ENCODE measurements around the gene PDE1A. TPM values are rescaled to one million over a fixed set of nuclear protein-coding genes. Genes with fewer than 3 reads are reported as not detected.
"Not testable (repeated sequence)": the region's sequence is repeated elsewhere in the genome, so short reads cannot be mapped to it uniquely, and the experiment has no call there.

PDE1A gene
- total and polyA plus RNA-seq, 9 donors, result 7.3 to 13.8 (median 10.7) TPM

GRCh38 chr2:182416191-182416590 lies 10.6 kb downstream of the PDE1A start:
- H3K4me1 ChIP-seq (ENCODE audit: control insufficient read depth, insufficient read depth, low read length), result no peaks in the 10 kb centered on the region
- WGBS (ENCODE audit: insufficient coverage), result no CpG with 5 or more reads among the region's 4 CpGs
- no peak overlapping the region for H3K4me3 ChIP-seq (ENCODE audit: low read length)
- H3K9me3 ChIP-seq (replicated peaks; ENCODE audit: control insufficient read depth, low read depth, low read length), result no peaks in the 10 kb centered on the region
- H3K27ac ChIP-seq (ENCODE audit: low read length), result no peak overlapping the region
- no peak for DNase-seq
- H3K36me3 ChIP-seq (ENCODE audit: control insufficient read depth, insufficient read depth, low read length), result no peaks in the 10 kb centered on the region
- H3K27me3 ChIP-seq (ENCODE audit: control insufficient read depth, insufficient read depth, low read length), result no peaks in the 10 kb centered on the region

- H3K27me3 ChIP-seq (ENCODE audit: control insufficient read depth, insufficient read depth, low read length), result no peaks in the 10 kb centered on the region
- no peaks in the 10 kb centered on the region for H3K36me3 ChIP-seq (ENCODE audit: control insufficient read depth, insufficient read depth, low read length)
- DNase-seq, result no peak
- H3K4me1 ChIP-seq (ENCODE audit: control insufficient read depth, insufficient read depth, low read length), result no peaks in the 10 kb centered on the region
- H3K27ac ChIP-seq (ENCODE audit: low read length), result no peak overlapping the region
- H3K4me3 ChIP-seq (ENCODE audit: low read length), result no peak overlapping the region
- WGBS (ENCODE audit: insufficient coverage), result no CpG with 5 or more reads among the region's 1 CpG
- no peaks in the 10 kb centered on the region for H3K9me3 ChIP-seq (replicated peaks; ENCODE audit: control insufficient read depth, low read depth, low read length)
Observed at GRCh38 chr2:182415771-182416170, 11.1 kb downstream of the PDE1A start.

- Histone ChIP-seq H3K27me3 (ENCODE audit: control insufficient read depth, insufficient read depth, low read length) (no peaks in the 10 kb centered on the region), H3K27ac (ENCODE audit: low read length) (no peak overlapping the region), H3K36me3 (ENCODE audit: control insufficient read depth, insufficient read depth, low read length) (no peaks in the 10 kb centered on the region), H3K9me3 (replicated peaks; ENCODE audit: control insufficient read depth, low read depth, low read length) (no peaks in the 10 kb centered on the region), H3K4me3 (ENCODE audit: low read length) (no peak overlapping the region), H3K4me1 (ENCODE audit: control insufficient read depth, insufficient read depth, low read length) (no peaks in the 10 kb centered on the region)
- no peak for DNase-seq
- 91% methylated on average over 3 of the region's 3 CpGs for WGBS (ENCODE audit: insufficient coverage)
Observed at GRCh38 chr2:182412858-182413257, 14.0 kb downstream of the PDE1A start.

GRCh38 chr2:182410120-182410519 lies 16.7 kb downstream of the PDE1A start:
- Histone ChIP-seq H3K4me3 (ENCODE audit: low read length) (no peak overlapping the region), H3K9me3 (replicated peaks; ENCODE audit: control insufficient read depth, low read depth, low read length) (no peaks in the 10 kb centered on the region), H3K27ac (ENCODE audit: low read length) (no peak overlapping the region), H3K36me3 (ENCODE audit: control insufficient read depth, insufficient read depth, low read length) (no peaks in the 10 kb centered on the region), H3K4me1 (ENCODE audit: control insufficient read depth, insufficient read depth, low read length) (no peaks in the 10 kb centered on the region), H3K27me3 (ENCODE audit: control insufficient read depth, insufficient read depth, low read length) (no peaks in the 10 kb centered on the region)
- no CpG with 5 or more reads among the region's 2 CpGs for WGBS (ENCODE audit: insufficient coverage)
- no peak for DNase-seq

- H3K27ac ChIP-seq (ENCODE audit: low read length), result no peak overlapping the region
- H3K4me3 ChIP-seq (ENCODE audit: low read length), result no peak overlapping the region
- H3K4me1 ChIP-seq (ENCODE audit: control insufficient read depth, insufficient read depth, low read length), result no peaks in the 10 kb centered on the region
- H3K27me3 ChIP-seq (ENCODE audit: control insufficient read depth, insufficient read depth, low read length), result no peaks in the 10 kb centered on the region
- DNase-seq, result peak; percentile 52
- H3K9me3 ChIP-seq (replicated peaks; ENCODE audit: control insufficient read depth, low read depth, low read length), result peaks cover 2% of the 10 kb centered on the region
- 17% methylated on average over 1 of the region's 1 CpG for WGBS (ENCODE audit: insufficient coverage)
- no peaks in the 10 kb centered on the region for H3K36me3 ChIP-seq (ENCODE audit: control insufficient read depth, insufficient read depth, low read length)
Observed at GRCh38 chr2:182406221-182406620, 20.6 kb downstream of the PDE1A start.

GRCh38 chr2:182404975-182405561 lies 21.8 kb downstream of the PDE1A start:
- DNase-seq, result peak; percentile 83
- Histone ChIP-seq H3K27ac (ENCODE audit: low read length) (peak overlapping the region; percentile 2), H3K4me1 (ENCODE audit: control insufficient read depth, insufficient read depth, low read length) (no peaks in the 10 kb centered on the region), H3K4me3 (ENCODE audit: low read length) (no peak overlapping the region), H3K9me3 (replicated peaks; ENCODE audit: control insufficient read depth, low read depth, low read length) (peaks cover 2% of the 10 kb centered on the region), H3K36me3 (ENCODE audit: control insufficient read depth, insufficient read depth, low read length) (no peaks in the 10 kb centered on the region), H3K27me3 (ENCODE audit: control insufficient read depth, insufficient read depth, low read length) (no peaks in the 10 kb centered on the region)
- no CpG with 5 or more reads among the region's 2 CpGs for WGBS (ENCODE audit: insufficient coverage)

GRCh38 chr2:182404092-182404491 lies 22.7 kb downstream of the PDE1A start:
- H3K4me1 ChIP-seq (ENCODE audit: control insufficient read depth, insufficient read depth, low read length), result no peaks in the 10 kb centered on the region
- H3K4me3 ChIP-seq (ENCODE audit: low read length), result no peak overlapping the region
- no peaks in the 10 kb centered on the region for H3K27me3 ChIP-seq (ENCODE audit: control insufficient read depth, insufficient read depth, low read length)
- H3K36me3 ChIP-seq (ENCODE audit: control insufficient read depth, insufficient read depth, low read length), result no peaks in the 10 kb centered on the region
- peak overlapping the region; percentile 29 for H3K27ac ChIP-seq (ENCODE audit: low read length)
- WGBS (ENCODE audit: insufficient coverage), result no CpG with 5 or more reads among the region's 2 CpGs
- DNase-seq, result peak; percentile 84
- H3K9me3 ChIP-seq (replicated peaks; ENCODE audit: control insufficient read depth, low read depth, low read length), result peaks cover 2% of the 10 kb centered on the region

- WGBS (ENCODE audit: insufficient coverage), result no CpG with 5 or more reads among the region's 1 CpG
- no peaks in the 10 kb centered on the region for H3K4me1 ChIP-seq (ENCODE audit: control insufficient read depth, insufficient read depth, low read length)
- no peak overlapping the region for H3K4me3 ChIP-seq (ENCODE audit: low read length)
- no peak for DNase-seq
- H3K27me3 ChIP-seq (ENCODE audit: control insufficient read depth, insufficient read depth, low read length), result no peaks in the 10 kb centered on the region
- H3K27ac ChIP-seq (ENCODE audit: low read length), result no peak overlapping the region
- H3K36me3 ChIP-seq (ENCODE audit: control insufficient read depth, insufficient read depth, low read length), result no peaks in the 10 kb centered on the region
- no peaks in the 10 kb centered on the region for H3K9me3 ChIP-seq (replicated peaks; ENCODE audit: control insufficient read depth, low read depth, low read length)
Observed at GRCh38 chr2:182393270-182393760, 33.5 kb downstream of the PDE1A start.

- H3K36me3 ChIP-seq (ENCODE audit: control insufficient read depth, insufficient read depth, low read length), result no peaks in the 10 kb centered on the region
- no peaks in the 10 kb centered on the region for H3K4me1 ChIP-seq (ENCODE audit: control insufficient read depth, insufficient read depth, low read length)
- no peak for DNase-seq
- 75% methylated on average over 1 of the region's 2 CpGs for WGBS (ENCODE audit: insufficient coverage)
- no peak overlapping the region for H3K4me3 ChIP-seq (ENCODE audit: low read length)
- no peak overlapping the region for H3K27ac ChIP-seq (ENCODE audit: low read length)
- H3K27me3 ChIP-seq (ENCODE audit: control insufficient read depth, insufficient read depth, low read length), result no peaks in the 10 kb centered on the region
- no peaks in the 10 kb centered on the region for H3K9me3 ChIP-seq (replicated peaks; ENCODE audit: control insufficient read depth, low read depth, low read length)
Observed at GRCh38 chr2:182391443-182391842, 35.4 kb downstream of the PDE1A start.

GRCh38 chr2:182386267-182386880 lies 40.5 kb downstream of the PDE1A start:
- not testable (repeated sequence) for DNase-seq; H3K27me3 ChIP-seq (ENCODE audit: control insufficient read depth, insufficient read depth, low read length); H3K4me3 ChIP-seq (ENCODE audit: low read length); H3K27ac ChIP-seq (ENCODE audit: low read length); H3K9me3 ChIP-seq (replicated peaks; ENCODE audit: control insufficient read depth, low read depth, low read length); H3K4me1 ChIP-seq (ENCODE audit: control insufficient read depth, insufficient read depth, low read length); H3K36me3 ChIP-seq (ENCODE audit: control insufficient read depth, insufficient read depth, low read length)
- WGBS (ENCODE audit: insufficient coverage), result 96% methylated on average over 8 of the region's 42 CpGs

Measured in muscle of leg (tissue), 11 donors.